ENCODE results near the gene AMIGO3.

AMIGO3 gene

GRCh38 chr3:49689908-49690624, 29.4 kb downstream of the AMIGO3 start:
- H3K27ac ChIP-seq = peak overlapping the region; percentile 71

GRCh38 chr3:49689046-49689907, 30.2 kb downstream of the AMIGO3 start, which contains the start of the genes MST1 and RNF123:
Gene MST1 (minus strand): TSS chr3:49689474. CDS start chr3:49688691, 783 bp downstream.
Gene RNF123 (plus strand): TSS chr3:49689557. CDS start chr3:49691166, 1,609 bp downstream.
- peak within 1 kb of the TSS; percentile 71 for H3K27ac ChIP-seq
- TF ChIP-seq CTCF (IDR thresholded peaks at IDR 0.05) = no peak
- no peak for TF ChIP-seq ZFX (IDR thresholded peaks at IDR 0.05; ENCODE audit: borderline replicate concordance)

DNA sequence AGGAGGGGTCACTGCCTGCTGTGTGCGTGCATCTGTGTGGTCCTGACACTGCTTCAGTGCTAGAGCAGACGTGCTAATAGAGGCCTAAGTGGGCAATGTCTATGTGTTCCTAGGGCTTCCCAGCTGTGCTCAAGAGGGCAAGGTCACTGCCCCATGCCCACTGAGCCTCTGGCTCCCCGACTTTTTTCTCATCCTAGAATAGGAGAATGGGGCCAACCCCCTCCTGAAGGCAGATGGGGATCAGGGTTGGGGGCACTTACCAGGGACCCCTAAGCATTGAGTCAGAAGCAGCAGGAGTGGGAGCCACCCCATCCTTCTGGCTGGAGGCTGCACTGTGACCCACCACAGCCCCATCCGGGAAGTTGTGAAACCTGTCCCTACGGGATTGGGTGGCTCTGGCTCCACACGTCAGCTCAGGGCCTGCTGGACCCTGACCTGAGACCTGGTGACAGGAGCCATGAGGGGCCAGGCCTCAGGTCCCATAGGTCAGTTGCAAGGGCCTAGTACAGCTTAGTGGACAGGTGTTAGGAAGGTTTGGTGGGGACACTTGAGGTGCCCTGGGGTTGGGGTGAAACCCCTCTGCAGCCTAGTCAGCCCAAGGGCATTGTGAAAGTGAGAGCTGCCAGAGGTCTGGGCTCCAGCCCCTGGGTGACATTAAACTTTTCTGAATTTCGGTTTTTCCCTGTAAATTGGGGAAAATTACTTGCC, 31.0 kb downstream of the AMIGO3 start:
- H3K27ac ChIP-seq = peak overlapping the region; percentile 71

- H3K27ac ChIP-seq = peak overlapping the region; percentile 71
Measured at GRCh38 chr3:49687424-49687795, 32.1 kb downstream of the AMIGO3 start.

DNA sequence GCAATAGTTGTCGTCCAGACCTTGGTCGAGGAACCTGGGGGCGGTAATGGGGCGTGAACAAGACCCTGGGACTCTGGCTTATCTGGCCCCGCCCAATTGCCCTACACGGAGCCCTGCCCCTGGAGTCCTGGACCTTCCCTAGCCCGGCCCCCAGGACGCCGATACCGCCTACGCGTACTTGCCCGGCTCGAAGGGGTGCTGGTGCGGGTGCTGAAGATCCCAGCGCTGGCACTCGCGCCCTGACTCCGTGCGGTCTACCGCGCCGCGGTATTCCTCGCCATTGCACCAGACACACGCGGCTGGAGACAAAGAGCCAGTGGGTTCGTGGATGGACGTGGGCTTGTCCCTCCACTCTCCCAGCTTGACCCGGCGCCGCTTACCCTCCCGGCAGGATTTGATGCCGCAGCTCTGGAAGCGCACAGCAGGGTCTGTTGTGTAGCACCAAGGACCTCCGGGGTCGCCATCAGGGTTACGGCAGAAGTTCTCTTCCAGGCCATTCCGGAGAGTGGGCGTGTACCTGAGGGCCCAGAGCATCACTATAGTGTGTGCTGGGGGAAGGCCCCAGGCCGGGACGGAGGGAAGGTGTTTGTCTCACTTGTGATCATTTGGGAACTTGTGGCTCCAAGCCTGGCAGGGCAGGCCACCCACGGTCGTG, 32.6 kb downstream of the AMIGO3 start:
- peak overlapping the region; percentile 71 for H3K27ac ChIP-seq

DNA sequence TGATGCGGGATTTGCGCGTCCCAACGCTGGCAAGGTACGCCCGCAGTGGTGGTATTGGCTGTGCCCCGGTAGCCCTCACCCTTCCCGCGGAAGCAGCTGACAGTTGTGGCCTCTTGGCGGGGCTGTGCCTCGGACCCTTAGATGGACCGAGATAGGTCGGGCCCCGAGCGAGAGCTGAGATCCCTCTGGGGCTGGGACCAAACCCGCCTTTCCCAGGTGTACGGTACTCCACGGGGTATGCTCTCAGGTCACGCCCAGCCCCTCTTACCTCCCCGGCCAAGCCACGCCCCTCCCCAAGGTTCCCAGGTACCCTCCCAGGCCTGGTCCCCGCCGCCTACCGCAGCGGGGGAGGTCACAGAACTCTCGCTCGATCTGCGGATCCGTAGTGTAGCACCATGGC, 33.1 kb downstream of the AMIGO3 start:
- H3K27ac ChIP-seq = peak overlapping the region; percentile 71

DNA sequence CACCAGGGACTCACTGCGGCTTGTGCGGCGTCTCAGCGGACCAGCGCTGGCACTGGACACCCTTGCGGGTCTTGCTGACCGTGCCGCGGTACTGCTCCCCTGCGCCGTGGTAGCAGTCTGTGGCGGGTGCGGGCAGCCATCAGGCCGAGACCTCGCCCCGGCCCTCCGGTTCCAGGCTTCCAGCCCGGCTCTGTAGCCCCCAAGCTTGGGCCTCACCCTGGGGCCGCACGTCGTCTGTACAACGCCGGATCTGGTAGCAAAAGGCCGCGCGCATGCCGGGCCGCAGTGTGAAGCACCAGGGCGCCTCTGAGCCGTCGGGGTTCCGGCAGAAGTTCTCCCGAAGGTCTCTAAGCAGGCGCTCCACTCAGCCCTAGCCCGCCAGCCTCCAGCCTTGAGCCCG, 33.6 kb downstream of the AMIGO3 start:
- peak overlapping the region; percentile 71 for H3K27ac ChIP-seq

DNA sequence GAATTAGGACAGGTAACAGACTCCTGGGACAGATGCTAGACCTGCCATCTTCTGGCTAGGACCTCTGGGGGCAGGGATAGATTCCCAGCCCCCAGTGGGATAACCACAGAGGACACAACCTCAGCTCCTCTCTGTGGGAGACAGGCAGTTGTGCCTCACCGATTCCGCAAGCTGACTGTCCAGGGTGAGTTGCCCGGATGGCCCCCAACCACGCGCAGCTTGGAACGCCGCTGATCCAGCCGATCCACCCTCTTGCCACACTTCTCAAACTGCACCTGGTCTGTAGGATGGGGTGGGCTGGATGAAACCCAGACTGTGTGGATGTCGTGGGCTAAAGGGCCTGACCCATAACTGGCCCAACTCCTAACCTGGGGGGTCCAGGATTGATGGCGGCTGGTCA, 34.4 kb downstream of the AMIGO3 start:
- peak overlapping the region; percentile 71; the same call in 1 of the 2 replicates for H3K27ac ChIP-seq

DNA sequence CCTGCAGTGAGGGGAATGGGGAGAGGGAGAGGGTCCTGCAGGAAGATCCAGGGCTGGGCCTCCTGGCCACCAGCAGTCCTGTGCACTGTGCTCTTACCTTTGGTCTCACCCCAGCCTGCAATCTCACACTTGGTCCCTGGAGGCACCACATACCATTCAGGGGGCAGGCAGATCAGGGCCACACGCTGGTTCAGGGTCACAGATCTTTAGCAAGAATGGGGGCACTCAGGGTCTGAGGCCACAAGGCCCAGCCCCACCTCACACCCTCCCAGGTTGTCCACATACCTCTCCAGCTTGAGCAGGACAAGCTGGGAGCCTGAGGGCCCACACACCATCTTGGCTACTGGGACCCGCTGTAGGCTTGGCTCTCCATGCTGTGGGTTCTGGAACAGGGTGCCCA, 35.0 kb downstream of the AMIGO3 start:
- peak overlapping the region; percentile 15; the same call in 1 of the 2 replicates for H3K27ac ChIP-seq

DNA sequence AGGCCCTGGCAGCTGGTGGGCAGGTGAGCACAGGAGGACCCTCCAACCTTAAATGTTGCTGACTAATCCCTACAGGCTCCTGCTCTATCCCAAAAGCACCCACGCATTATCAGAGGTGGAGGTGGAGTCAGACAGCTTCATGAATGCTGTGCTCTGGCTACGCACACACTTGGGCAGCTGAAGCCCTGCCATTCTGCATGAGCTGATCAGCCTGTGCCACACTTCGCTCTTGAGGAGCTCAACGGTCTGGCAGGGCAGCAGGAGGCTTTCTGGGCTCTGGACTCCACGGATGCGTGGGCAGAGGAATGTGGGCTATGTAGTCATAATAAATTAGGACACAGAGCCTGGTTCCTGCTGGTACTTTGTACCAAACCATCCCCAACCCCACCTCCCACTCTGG, 36.3 kb downstream of the AMIGO3 start:
- TF ChIP-seq ZFX (IDR thresholded peaks at IDR 0.05; ENCODE audit: borderline replicate concordance) = no peak
- no peak for TF ChIP-seq CTCF (IDR thresholded peaks at IDR 0.05)
- H3K27ac ChIP-seq = peak overlapping the region; percentile 15

DNA sequence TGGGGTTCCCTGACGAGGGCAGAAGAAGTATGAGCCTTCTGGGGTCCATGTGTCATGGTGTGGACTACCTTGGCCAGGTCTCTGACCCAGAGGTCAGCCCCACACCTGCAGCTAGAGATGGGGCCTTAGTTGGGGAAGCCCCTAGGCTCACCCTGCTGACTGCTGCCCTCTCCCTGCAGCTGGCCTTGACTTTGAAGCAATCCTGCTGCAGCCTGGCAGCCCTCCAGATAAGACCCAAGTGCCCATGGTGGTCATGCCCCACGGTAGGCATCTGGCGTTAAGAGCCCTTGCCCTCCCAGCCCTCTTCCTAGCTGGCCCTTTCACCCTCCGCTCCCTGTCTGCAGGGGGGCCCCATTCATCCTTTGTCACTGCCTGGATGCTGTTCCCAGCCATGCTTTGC, 37.9 kb downstream of the AMIGO3 start:
- no peak overlapping the region for H3K27ac ChIP-seq
- no peak for TF ChIP-seq ZFX (IDR thresholded peaks at IDR 0.05; ENCODE audit: borderline replicate concordance)
- TF ChIP-seq CTCF (IDR thresholded peaks at IDR 0.05) = no peak
